AG04449 (cell line): ENCODE results near the gene CALCOCO1.
"Not testable (repeated sequence)": the region's sequence is repeated elsewhere in the genome, so short reads cannot be mapped to it uniquely, and the experiment has no call there.

Experiments
- CTCF ChIA-PET: fragments of 350-600 bp; formaldehyde crosslinking; extraction: SDS; loops from one replicate; lab custom pipeline; 2021; ENCODE audit warnings: antibody characterized with exemption; lab: Yijun Ruan, JAX
- POLR2A ChIA-PET: fragments of 400-600, 350-600 bp; formaldehyde crosslinking; extraction: SDS; loops from one replicate; lab custom pipeline; 2020; ENCODE audit warnings: antibody characterized with exemption, inconsistent platforms; lab: Yijun Ruan, JAX
- DNase-seq: peaks from one replicate; pipeline ENCODE4 v3.0.0-alpha.2; 2010; ENCODE audit warnings: low read depth, low spot score
- H3K4me3 ChIP-seq: 2 replicates; pipeline ENCODE4 v1.5.1; 2011; ENCODE audit warnings: low read depth, mild to moderate bottlenecking, control low read depth, low read length
- TF ChIP-seq, protein P1 (sequence below): IDR thresholded peaks from one replicate; pipeline ENCODE4 v1.5.1; 2011; ENCODE audit warnings: mild to moderate bottlenecking, moderate library complexity, low read length, control low read depth, inconsistent platforms; ENCODE audit not compliant: insufficient read depth; ENCODE audit errors: missing control alignments

Gene CALCOCO1

DNA sequence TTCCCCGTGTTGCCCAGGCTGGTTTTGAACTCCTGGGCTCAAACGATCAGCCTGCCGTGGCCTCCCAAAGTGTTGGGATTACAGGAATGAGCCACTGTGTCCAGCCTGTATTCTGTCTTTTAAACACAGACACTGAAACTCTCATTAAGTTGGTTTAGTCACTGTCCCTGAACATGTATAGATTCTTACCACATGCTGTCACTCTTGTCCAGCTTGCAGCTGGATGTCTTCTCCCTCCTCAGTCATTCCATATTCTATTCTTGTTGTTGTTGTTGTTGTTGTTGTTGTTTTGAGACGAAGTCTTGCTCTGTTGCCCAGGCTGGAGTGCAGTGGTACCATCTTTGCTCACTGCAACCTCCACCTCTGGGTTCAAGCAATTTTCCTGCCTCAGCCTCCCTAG, 39.1 kb downstream of the CALCOCO1 start:
- DNase-seq = no peak
- TF ChIP-seq, protein P1, sequence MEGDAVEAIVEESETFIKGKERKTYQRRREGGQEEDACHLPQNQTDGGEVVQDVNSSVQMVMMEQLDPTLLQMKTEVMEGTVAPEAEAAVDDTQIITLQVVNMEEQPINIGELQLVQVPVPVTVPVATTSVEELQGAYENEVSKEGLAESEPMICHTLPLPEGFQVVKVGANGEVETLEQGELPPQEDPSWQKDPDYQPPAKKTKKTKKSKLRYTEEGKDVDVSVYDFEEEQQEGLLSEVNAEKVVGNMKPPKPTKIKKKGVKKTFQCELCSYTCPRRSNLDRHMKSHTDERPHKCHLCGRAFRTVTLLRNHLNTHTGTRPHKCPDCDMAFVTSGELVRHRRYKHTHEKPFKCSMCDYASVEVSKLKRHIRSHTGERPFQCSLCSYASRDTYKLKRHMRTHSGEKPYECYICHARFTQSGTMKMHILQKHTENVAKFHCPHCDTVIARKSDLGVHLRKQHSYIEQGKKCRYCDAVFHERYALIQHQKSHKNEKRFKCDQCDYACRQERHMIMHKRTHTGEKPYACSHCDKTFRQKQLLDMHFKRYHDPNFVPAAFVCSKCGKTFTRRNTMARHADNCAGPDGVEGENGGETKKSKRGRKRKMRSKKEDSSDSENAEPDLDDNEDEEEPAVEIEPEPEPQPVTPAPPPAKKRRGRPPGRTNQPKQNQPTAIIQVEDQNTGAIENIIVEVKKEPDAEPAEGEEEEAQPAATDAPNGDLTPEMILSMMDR = no peak
- ChIA-PET CTCF (interaction anchor here (0.5 to 18.4 kb wide), 5 partner anchors 8 to 572 kb away, joined by 3 to 635 read pairs (median 6); partner anchors contain the start of gene ATP5MC2), POLR2A (no interaction called here)
- no peak overlapping the region for H3K4me3 ChIP-seq

DNA sequence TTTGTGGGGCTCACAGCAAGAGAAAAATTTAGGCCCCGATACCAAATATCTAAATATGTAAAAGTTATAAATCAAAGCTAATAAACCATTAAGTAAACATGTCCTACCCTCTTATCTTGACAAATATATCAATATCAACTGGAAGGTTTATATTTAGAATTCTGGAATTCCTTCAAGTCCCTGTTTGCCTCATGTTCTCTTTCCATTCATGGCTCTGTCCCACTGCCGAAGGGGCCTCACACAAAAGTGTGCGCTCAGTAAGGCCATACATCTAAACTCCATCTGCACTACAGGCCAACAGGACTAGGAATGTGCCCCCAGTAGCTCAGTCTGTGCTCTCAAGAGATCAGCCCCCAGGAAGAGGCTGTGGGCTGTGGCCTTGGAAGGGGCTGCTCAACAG, 40.8 kb downstream of the CALCOCO1 start:
- ChIA-PET POLR2A (no interaction called here), CTCF (interaction anchor here (1.2 to 18.4 kb wide), 5 partner anchors 8 to 57 kb away, joined by 3 to 635 read pairs (median 8); partner anchors contain the start of gene ATP5MC2)
- TF ChIP-seq, protein P1 = no peak
- H3K4me3 ChIP-seq = no peak overlapping the region
- no peak for DNase-seq

DNA sequence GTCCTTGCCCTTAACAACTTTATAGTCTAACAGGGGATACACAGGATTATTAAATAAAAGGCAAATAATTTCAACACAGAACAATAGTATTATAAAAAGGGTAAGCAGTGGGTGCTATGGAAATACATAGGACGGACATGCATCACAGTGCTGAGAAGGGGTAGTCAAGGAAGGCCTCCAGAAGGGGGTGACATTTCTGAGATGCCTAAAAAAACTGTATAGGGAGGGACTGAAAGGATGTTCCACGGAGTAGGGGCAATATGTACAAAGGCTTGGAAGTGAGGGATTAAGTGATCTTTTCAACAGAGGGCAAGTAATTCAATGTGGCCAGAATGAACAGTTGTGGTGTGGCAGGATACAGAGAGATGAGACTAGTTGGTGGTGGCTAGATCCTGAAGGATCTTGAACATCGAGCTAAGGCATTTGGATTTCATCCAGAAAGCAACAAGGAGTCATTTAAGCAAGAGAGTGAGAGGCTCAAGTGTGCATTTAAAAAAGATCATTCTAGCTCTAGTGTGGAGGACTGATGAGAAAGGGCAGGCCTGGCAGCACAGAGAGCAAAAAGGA, 42.5 kb downstream of the CALCOCO1 start:
- no peak overlapping the region for H3K4me3 ChIP-seq
- TF ChIP-seq, protein P1 = no peak
- POLR2A ChIA-PET = no interaction called here
- DNase-seq = no peak
- CTCF ChIA-PET = interaction anchor here (1.1 to 18.4 kb wide), 7 partner anchors 9 to 142 kb away, joined by 3 to 635 read pairs (median 5); partner anchors contain the start of gene ATP5MC2

DNA sequence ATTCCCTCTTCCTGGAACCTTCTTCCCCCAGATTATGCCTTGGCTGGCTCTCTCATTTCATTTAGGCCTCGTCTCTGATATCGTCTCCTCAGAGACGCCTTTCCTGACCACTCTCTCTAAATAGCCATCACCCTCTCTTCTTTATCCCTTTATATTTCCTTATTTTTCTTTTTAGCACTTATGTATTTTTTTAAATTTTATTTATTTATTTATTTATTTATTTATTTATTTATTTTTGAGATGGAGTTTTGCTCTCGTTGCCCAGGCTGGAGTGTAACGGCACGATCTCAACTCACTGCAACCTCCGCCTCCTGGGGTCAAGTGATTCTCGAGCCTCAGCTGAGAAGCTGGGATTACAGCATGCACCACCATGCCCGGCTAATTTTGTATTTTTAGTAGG, 43.3 kb downstream of the CALCOCO1 start:
- TF ChIP-seq, protein P1 = no peak
- ChIA-PET POLR2A (no interaction called here), CTCF (interaction anchor here (1.2 to 18.4 kb wide), 5 partner anchors 9 to 141 kb away, joined by 3 to 635 read pairs (median 6); partner anchors contain the start of gene ATP5MC2)
- H3K4me3 ChIP-seq = no peak overlapping the region
- no peak for DNase-seq

DNA sequence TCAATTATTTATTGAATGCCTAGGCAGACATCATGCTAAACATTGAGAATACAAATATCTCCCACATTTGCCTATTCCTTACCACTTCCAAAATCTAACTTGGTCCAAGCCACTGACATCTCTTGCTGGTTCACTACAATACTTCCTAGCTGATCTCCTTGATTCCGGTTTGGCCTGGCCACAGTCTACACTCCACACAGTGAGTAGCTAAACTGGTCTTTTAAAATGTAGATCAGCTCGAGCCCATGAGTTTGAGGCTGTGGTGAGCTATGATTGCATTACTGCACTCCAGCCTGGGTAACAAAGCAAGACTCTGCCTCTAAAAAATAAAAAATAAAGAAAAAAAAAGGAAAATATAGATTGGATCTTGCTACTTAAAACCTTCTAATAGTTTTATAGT, 43.8 kb downstream of the CALCOCO1 start:
- TF ChIP-seq, protein P1 = no peak
- no peak overlapping the region for H3K4me3 ChIP-seq
- ChIA-PET CTCF (interaction anchor here (0.7 to 18.4 kb wide), 6 partner anchors 8 to 153 kb away, joined by 3 to 635 read pairs (median 6); partner anchors contain the start of gene ATP5MC2), POLR2A (no interaction called here)
- no peak for DNase-seq

DNA sequence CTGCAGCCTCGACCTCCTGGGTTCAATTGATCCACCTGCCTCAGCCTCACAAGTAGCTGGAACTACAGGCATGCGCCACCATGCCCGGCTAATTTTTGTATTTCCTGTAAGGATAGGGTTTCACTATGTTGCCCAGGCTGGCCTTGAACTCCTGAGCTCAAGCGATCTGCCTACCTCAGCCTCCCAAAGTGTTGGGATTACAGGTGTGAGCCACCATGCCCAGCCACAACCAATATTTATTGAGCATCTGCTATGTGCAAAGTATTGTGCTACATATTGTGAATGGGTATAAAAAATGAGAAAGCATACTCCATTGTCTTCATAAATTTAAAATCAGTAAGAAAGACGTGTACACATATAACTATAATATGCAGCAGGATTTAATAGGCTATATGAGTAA, 47.2 kb downstream of the CALCOCO1 start:
- CTCF ChIA-PET = interaction anchor here (0.9 to 14.9 kb wide), 5 partner anchors 8 to 138 kb away, joined by 3 to 207 read pairs (median 3); no protein-coding TSS in a partner anchor
- H3K4me3 ChIP-seq, POLR2A ChIA-PET, DNase-seq: not testable (repeated sequence)
